NOMO-1 treated with dmso at 0.1 percent for 144 hours (cell line): ENCODE results near the gene SMAD1.

ENCODE experiments used
- DNase-seq: peaks from one replicate; lab custom pipeline; 2025; ENCODE audit not compliant: unreplicated experiment; lab: John Stamatoyannopoulos, UW

Gene SMAD1

GRCh38 chr4:145481164-145481941 lies at the start of gene SMAD1:
SMAD1 (plus strand) TSS chr4:145481853; CDS start chr4:145514614, 32,761 bp downstream.
- DNase-seq, result peak; percentile 33

GRCh38 chr4:145433684-145434083 lies 48.0 kb upstream of the SMAD1 start:
- DNase-seq, result no peak

GRCh38 chr4:145435646-145436045 lies 46.0 kb upstream of the SMAD1 start:
- no peak for DNase-seq

- DNase-seq, result no peak
Observed at GRCh38 chr4:145436114-145436513, 45.5 kb upstream of the SMAD1 start.

- DNase-seq, result no peak
Observed at GRCh38 chr4:145436796-145437195, 44.9 kb upstream of the SMAD1 start.

GRCh38 chr4:145437466-145437865 lies 44.2 kb upstream of the SMAD1 start:
- DNase-seq, result no peak

GRCh38 chr4:145438298-145438697 lies 43.4 kb upstream of the SMAD1 start:
- no peak for DNase-seq

- DNase-seq, result no peak
Observed at GRCh38 chr4:145440292-145441007, 41.2 kb upstream of the SMAD1 start.

- no peak for DNase-seq
Observed at GRCh38 chr4:145446184-145446583, 35.5 kb upstream of the SMAD1 start.

GRCh38 chr4:145451895-145452294 lies 29.8 kb upstream of the SMAD1 start:
- DNase-seq, result no peak

- no peak for DNase-seq
Observed at GRCh38 chr4:145452447-145453162, 29.0 kb upstream of the SMAD1 start.

- no peak for DNase-seq
Observed at GRCh38 chr4:145453163-145453520, 28.5 kb upstream of the SMAD1 start.

GRCh38 chr4:145473203-145473602 lies 8.4 kb upstream of the SMAD1 start:
- no peak for DNase-seq

- DNase-seq, result peak; percentile 88
Observed at GRCh38 chr4:145480257-145480656, 1.4 kb upstream of the SMAD1 start.

- no peak for DNase-seq
Observed at GRCh38 chr4:145481942-145482208, 222 bp downstream of the SMAD1 start.

- DNase-seq, result peak; percentile 20
Observed at GRCh38 chr4:145482209-145483037, 770 bp downstream of the SMAD1 start.

GRCh38 chr4:145483514-145483913 lies 1.9 kb downstream of the SMAD1 start:
- DNase-seq, result no peak

GRCh38 chr4:145484225-145484846 lies 2.7 kb downstream of the SMAD1 start:
- DNase-seq, result no peak

- no peak for DNase-seq
Observed at GRCh38 chr4:145485120-145485519, 3.5 kb downstream of the SMAD1 start.

- DNase-seq, result no peak
Observed at GRCh38 chr4:145486603-145487002, 5.0 kb downstream of the SMAD1 start.

- no peak for DNase-seq
Observed at GRCh38 chr4:145487631-145488030, 6.0 kb downstream of the SMAD1 start.
